A549 (cell line): ENCODE measurements around the gene ZNF331. TPM values are rescaled to one million over a fixed set of nuclear protein-coding genes. Genes with fewer than 3 reads are reported as not detected.

Experiments
- ATAC-seq, 2 experiments: fragments of 200-7000 bp in 1 of 2; fragments of >200 bp in 1 of 2; cut with Nextera tagmentation in 1 of 2; cut with Tn5 transposase in 1 of 2; 3 replicates each; pipeline versions ENCODE4 v1.8.0 to v1.9.1; 2018 to 2020; ENCODE audit warnings: mild to moderate bottlenecking in 1 of 2, moderate library complexity in 1 of 2
- CTCF ChIA-PET: fragments of 300-600 bp; sonication (Branson Sonifier 250); formaldehyde crosslinking; extraction: SDS; loops from one replicate; lab custom pipeline; 2021; ENCODE audit warnings: antibody characterized with exemption, inconsistent platforms; lab: Yijun Ruan, JAX
- POLR2A ChIA-PET: fragments of 350-600 bp; formaldehyde crosslinking; extraction: SDS; loops from one replicate; lab custom pipeline; 2021; ENCODE audit warnings: antibody characterized with exemption, inconsistent platforms; lab: Yijun Ruan, JAX
- DNase-seq, 2 experiments: peaks; one replicate each; pipeline versions ENCODE4 v3.0.0 to v3.0.0-alpha.2; 2011 to 2016; ENCODE audit warnings: low read depth in 1 of 2, low spot score in 1 of 2
- FAIRE-seq: peaks from 2 replicates; lab custom pipeline; 2011; peaks lifted over from hg19 to GRCh38; lab: Jason Lieb, UNC
- H3K27ac ChIP-seq, 2 experiments: fragments of >200 bp; sonication (Bioruptor Twin); formaldehyde crosslinking; 3 replicates each; pipeline ENCODE4 v1.5.1; 2016 to 2017
- H3K4me1 ChIP-seq: fragments of >200 bp; sonication (Bioruptor Twin); formaldehyde crosslinking; 3 replicates; pipeline ENCODE4 v1.6.1; 2016
- H3K4me2 ChIP-seq: fragments of >200 bp; sonication (Bioruptor Twin); formaldehyde crosslinking; 3 replicates; pipeline ENCODE4 v1.6.1; 2016
- H3K4me3 ChIP-seq: fragments of >200 bp; sonication (Bioruptor Twin); formaldehyde crosslinking; 3 replicates; pipeline ENCODE4 v1.5.1; 2016
- H3K9me3 ChIP-seq: fragments of >200 bp; sonication (Bioruptor Twin); formaldehyde crosslinking; 3 replicates; pipeline ENCODE4 v1.6.1; 2016
- ATOH8 ChIP-seq: fragments of 250-450 bp; sonication (Bioruptor Pico); IDR thresholded peaks from 2 replicates; pipeline ENCODE4 v1.5.0; 2020; ENCODE audit warnings: low read depth, mild to moderate bottlenecking, moderate library complexity
- BHLHE40 ChIP-seq: IDR thresholded peaks from 2 replicates; pipeline ENCODE4 v1.6.1; 2012; ENCODE audit warnings: low read depth, low read length, inconsistent platforms
- CBX8 ChIP-seq: fragments of 200-600 bp; sonication (generic); IDR thresholded peaks from 2 replicates; pipeline ENCODE4 v1.6.1; 2016
- CEBPB ChIP-seq, 2 experiments: fragments of >200 bp in 1 of 2; sonication (Bioruptor Twin) in 1 of 2; formaldehyde crosslinking in 1 of 2; IDR thresholded peaks; 2 replicates each; pipeline ENCODE4 v1.6.1; 2012 to 2016
- CTCF ChIP-seq: fragments of >200 bp; sonication (Bioruptor Twin); formaldehyde crosslinking; IDR thresholded peaks from 3 replicates; pipeline ENCODE4 v1.5.1; 2016
- EHMT2 ChIP-seq: fragments of 200-600 bp; sonication (generic); IDR thresholded peaks from 2 replicates; pipeline ENCODE4 v1.6.1; 2016; ENCODE audit warnings: antibody characterized with exemption, low read depth, mild to moderate bottlenecking, moderate library complexity
- FOSB ChIP-seq: fragments of 250-450 bp; sonication (Bioruptor Pico); IDR thresholded peaks from 2 replicates; pipeline ENCODE4 v1.5.0; 2020; ENCODE audit warnings: mild to moderate bottlenecking, moderate library complexity
- FOXS1 ChIP-seq: fragments of 250-450 bp; sonication (Bioruptor Pico); IDR thresholded peaks from 2 replicates; pipeline ENCODE4 v1.5.0; 2020; ENCODE audit warnings: mild to moderate bottlenecking, moderate library complexity
- HES2 ChIP-seq: fragments of >200 bp; sonication (Bioruptor Twin); formaldehyde crosslinking; IDR thresholded peaks from 2 replicates; pipeline ENCODE4 v1.6.1; 2016
- HEYL ChIP-seq: fragments of 250-450 bp; sonication (Bioruptor Pico); IDR thresholded peaks from 2 replicates; pipeline ENCODE4 v1.8.0; 2021; ENCODE audit warnings: mild to moderate bottlenecking, moderate library complexity
- HOXA7 ChIP-seq: fragments of 250-450 bp; sonication (Bioruptor Pico); IDR thresholded peaks from 2 replicates; pipeline ENCODE4 v1.5.0; 2020; ENCODE audit warnings: mild to moderate bottlenecking, moderate library complexity
- HOXB13 ChIP-seq: fragments of 250-450 bp; sonication (Bioruptor Pico); IDR thresholded peaks from 2 replicates; pipeline ENCODE4 v1.5.0; 2020; ENCODE audit warnings: low read depth, mild to moderate bottlenecking, moderate library complexity
- JUN ChIP-seq, 2 experiments: fragments of >200 bp; sonication (Bioruptor Twin); formaldehyde crosslinking; IDR thresholded peaks; 2 replicates in 1 of 2; 3 replicates in 1 of 2; pipeline ENCODE4 v1.6.1; 2016 to 2017
- KDM1A ChIP-seq: fragments of 200-600 bp; sonication (generic); IDR thresholded peaks from 2 replicates; pipeline ENCODE4 v1.6.1; 2016; ENCODE audit warnings: low read depth, mild to moderate bottlenecking
- KDM5A ChIP-seq: fragments of 200-600 bp; sonication (generic); IDR thresholded peaks from 2 replicates; pipeline ENCODE4 v1.6.1; 2016; ENCODE audit warnings: antibody characterized with exemption, mild to moderate bottlenecking
- MAZ ChIP-seq: fragments of 150-350 bp; IDR thresholded peaks from 2 replicates; pipeline ENCODE4 v1.6.1; 2014; ENCODE audit warnings: antibody characterized with exemption, low read depth, low read length, borderline replicate concordance
- NR3C1 ChIP-seq: fragments of >200 bp; sonication (Bioruptor Twin); formaldehyde crosslinking; IDR thresholded peaks from 3 replicates; pipeline ENCODE4 v1.6.1; 2017
- PHF8 ChIP-seq: fragments of 200-600 bp; sonication (generic); IDR thresholded peaks from 2 replicates; pipeline ENCODE4 v1.6.1; 2016; ENCODE audit warnings: low read depth, mild to moderate bottlenecking, antibody characterized with exemption, moderate library complexity, borderline replicate concordance
- POLR2A ChIP-seq: IDR thresholded peaks from 2 replicates; pipeline ENCODE4 v1.6.1; 2012; ENCODE audit warnings: mild to moderate bottlenecking, low read length
- RAD21 ChIP-seq, 2 experiments: fragments of >200 bp in 1 of 2; sonication (Bioruptor Twin) in 1 of 2; formaldehyde crosslinking in 1 of 2; IDR thresholded peaks in 1 of 2; conservative IDR thresholded peaks in 1 of 2; 2 replicates in 1 of 2; 3 replicates in 1 of 2; pipeline ENCODE4 v1.6.1; 2012 to 2018; ENCODE audit warnings: inconsistent platforms in 1 of 2
- RARB ChIP-seq: fragments of 250-450 bp; sonication (Bioruptor Pico); IDR thresholded peaks from 2 replicates; pipeline ENCODE4 v1.8.0; 2021; ENCODE audit warnings: mild to moderate bottlenecking, moderate library complexity
- REST ChIP-seq: fragments of 200-600 bp; sonication (generic); IDR thresholded peaks from 2 replicates; pipeline ENCODE4 v1.6.1; 2016; ENCODE audit warnings: antibody characterized with exemption, mild to moderate bottlenecking, moderate library complexity
- RNF2 ChIP-seq: fragments of 200-600 bp; sonication (generic); IDR thresholded peaks from 2 replicates; pipeline ENCODE4 v1.6.1; 2016; ENCODE audit warnings: low read depth, mild to moderate bottlenecking, antibody characterized with exemption, moderate library complexity, borderline replicate concordance
- SMC3 ChIP-seq: fragments of >200 bp; sonication (Bioruptor Twin); formaldehyde crosslinking; IDR thresholded peaks from 3 replicates; pipeline ENCODE4 v1.6.1; 2018; ENCODE audit warnings: inconsistent platforms
- SREBF2 ChIP-seq: fragments of 450-650 bp; IDR thresholded peaks from 2 replicates; pipeline ENCODE4 v1.6.1; 2014; ENCODE audit warnings: mild to moderate bottlenecking, moderate library complexity
- TFCP2L1 ChIP-seq: fragments of 250-450 bp; sonication (Bioruptor Pico); IDR thresholded peaks from 2 replicates; pipeline ENCODE4 v1.5.0; 2021; ENCODE audit warnings: mild to moderate bottlenecking
- TP53 ChIP-seq: fragments of 250-450 bp; sonication (Bioruptor Pico); IDR thresholded peaks from 2 replicates; pipeline ENCODE4 v1.5.0; 2021; ENCODE audit warnings: mild to moderate bottlenecking, moderate library complexity
- ZC3H11A ChIP-seq: fragments of 450-650 bp; IDR thresholded peaks from 2 replicates; pipeline ENCODE4 v1.6.1; 2014; ENCODE audit warnings: antibody characterized with exemption, mild to moderate bottlenecking
- ZSCAN20 ChIP-seq: fragments of 250-450 bp; sonication (Bioruptor Pico); IDR thresholded peaks from 2 replicates; pipeline ENCODE4 v1.8.0; 2022; ENCODE audit warnings: mild to moderate bottlenecking, moderate library complexity
- WGBS: methylation state at CpG from one replicate; pipeline ENCODE4 v1.1.6; 2017; ENCODE audit errors: missing lambda C conversion rate; 5-methylcytosine and 5-hydroxymethylcytosine counted together
- polyA plus RNA-seq, 4 experiments: library from polyadenylated mRNA; depleted of rRNA in 3 of 4; stranded (reverse); fragments of >200 nt; fragmentation: RNase III in 1 of 4; extraction: RNeasy Plus Mini Kit Qiagen cat#74134 plus additional on column Dnase treatment in 1 of 4; gene quantifications; 2 replicates in 3 of 4; 3 replicates in 1 of 4; pipeline ENCODE4 v1.2.3, GENCODE V29; 2011 to 2017

Gene ZNF331
- polyA plus RNA-seq, 2 of the 4 experiments (the other 2 are of a cell fraction): 14.5 to 18.1 TPM

- TF ChIP-seq NR3C1: no peak
- TF ChIP-seq FOXS1 (CRISPR knock-in tag): no peak
- no peak for TF ChIP-seq CBX8
- TF ChIP-seq RAD21 (conservative IDR thresholded peaks at IDR 0.05 in 1 of 2, IDR thresholded peaks at IDR 0.05 in 1 of 2): no peak
- 93% methylated on average over 24 of the region's 24 CpGs for WGBS
- ChIA-PET CTCF (no interaction called here), POLR2A (no interaction called here)
- Histone ChIP-seq H3K27ac (no peak overlapping the region), H3K9me3 (peaks cover 34% of the 10 kb centered on the region), H3K4me3 (no peak overlapping the region), H3K4me1 (no peaks in the 10 kb centered on the region), H3K4me2 (no peak overlapping the region)
- no peak for DNase-seq
- FAIRE-seq: no peak
- ATAC-seq: no peak; a peak in 2 of 6 replicates
Observed at GRCh38 chr19:53554804-53555203, 16.9 kb downstream of the ZNF331 start.

- no peak for TF ChIP-seq RARB (CRISPR knock-in tag)
- no peak for TF ChIP-seq JUN (IDR thresholded peaks at IDR 0.05)
- no peak for TF ChIP-seq FOSB
- no peak for TF ChIP-seq ATOH8 (CRISPR knock-in tag)
- no peak for TF ChIP-seq REST
- no peak for TF ChIP-seq HEYL (CRISPR knock-in tag)
- TF ChIP-seq CEBPB (IDR thresholded peaks at IDR 0.05): no peak
- no peak for TF ChIP-seq HOXA7 (CRISPR knock-in tag)
- TF ChIP-seq KDM5A: no peak
- no peak for TF ChIP-seq EHMT2
- TF ChIP-seq SMC3: no peak
- TF ChIP-seq SREBF2: no peak
- no peak for TF ChIP-seq BHLHE40
- no peak for TF ChIP-seq PHF8
- no peak for TF ChIP-seq KDM1A
- TF ChIP-seq HES2: no peak
- no peak for TF ChIP-seq ZC3H11A
- TF ChIP-seq HOXB13 (CRISPR knock-in tag): no peak
- no peak overlapping the region for H3K4me3 ChIP-seq
- peaks cover 39% of the 10 kb centered on the region for H3K9me3 ChIP-seq
- no peak for DNase-seq
- FAIRE-seq: no peak
- no peak overlapping the region for H3K27ac ChIP-seq
- ChIA-PET POLR2A (no interaction called here), CTCF (no interaction called here)
- WGBS: 92% methylated on average over 13 of the region's 13 CpGs
- no peaks in the 10 kb centered on the region for H3K4me1 ChIP-seq
- H3K4me2 ChIP-seq: no peak overlapping the region
- no peak for ATAC-seq
Observed at GRCh38 chr19:53555352-53555751, 17.4 kb downstream of the ZNF331 start.

GRCh38 chr19:53571339-53571738 lies 33.4 kb downstream of the ZNF331 start:
- FAIRE-seq (no peak), ATAC-seq (no peak; a peak in 1 of 6 replicates), DNase-seq (no peak)
- no peak overlapping the region for H3K27ac ChIP-seq
- H3K9me3 ChIP-seq: peaks cover 74% of the 10 kb centered on the region
- ChIA-PET POLR2A (no interaction called here), CTCF (no interaction called here)
- 94% methylated on average over 12 of the region's 12 CpGs for WGBS
- H3K4me1 ChIP-seq: no peaks in the 10 kb centered on the region
- H3K4me3 ChIP-seq: no peak overlapping the region
- H3K4me2 ChIP-seq: no peak overlapping the region
- TF ChIP-seq ZSCAN20 (CRISPR knock-in tag) (no peak), POLR2A (no peak), PHF8 (no peak), CBX8 (no peak), MAZ (no peak), HES2 (no peak), BHLHE40 (no peak), EHMT2 (no peak), FOXS1 (CRISPR knock-in tag) (no peak), TP53 (CRISPR knock-in tag) (no peak), CTCF (no peak), TFCP2L1 (CRISPR knock-in tag) (no peak), RNF2 (no peak)
